SIG-M5 treated with dmso at 0.1 percent for 504 hours (cell line): ENCODE results near the gene TMEM132A.
"Not testable (repeated sequence)": the region's sequence is repeated elsewhere in the genome, so short reads cannot be mapped to it uniquely, and the experiment has no call there.

Experiments
- DNase-seq: peaks from one replicate; lab custom pipeline; 2025; ENCODE audit not compliant: unreplicated experiment; lab: John Stamatoyannopoulos, UW

The TMEM132A gene

DNA sequence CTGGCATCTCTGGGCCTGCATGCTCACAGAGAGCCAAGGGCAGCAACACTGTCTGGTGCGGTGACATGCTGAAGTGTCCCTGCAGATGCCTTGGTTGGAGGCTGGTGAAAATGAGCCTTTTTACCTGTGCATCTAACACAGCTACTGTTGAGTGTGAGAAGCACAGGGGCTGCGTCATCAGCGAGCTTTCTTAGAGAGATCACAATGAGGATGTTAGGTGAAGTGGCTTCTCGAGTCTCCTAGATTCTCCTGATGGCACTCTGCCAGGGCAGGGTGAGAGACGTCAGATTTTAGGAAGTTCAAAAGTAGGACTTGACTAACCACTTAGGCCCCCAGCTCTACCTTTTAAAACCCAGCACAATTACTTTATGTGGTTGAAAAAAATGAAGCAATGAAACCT is 31.3 kb downstream of the TMEM132A start:
- no peak for DNase-seq

DNA sequence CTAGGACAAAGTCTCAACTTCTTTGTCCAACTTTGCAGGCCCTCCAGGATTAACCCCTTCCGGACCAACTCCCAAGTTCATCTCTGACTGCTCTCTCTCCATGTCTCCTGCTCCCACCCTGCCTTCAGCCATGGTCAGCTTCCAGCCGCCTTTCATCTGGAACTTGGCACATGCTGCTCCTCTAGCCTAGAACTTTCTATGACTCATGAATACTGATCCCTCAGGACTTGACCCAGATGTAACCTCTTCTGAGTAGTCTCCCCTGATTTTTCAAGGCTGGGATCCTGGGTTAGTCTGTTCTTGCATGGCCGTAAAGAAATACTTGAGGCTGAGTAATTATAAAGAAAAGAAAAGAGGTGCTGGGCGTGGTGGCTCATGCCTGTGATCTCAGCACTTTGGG is 32.9 kb downstream of the TMEM132A start:
- no peak for DNase-seq

DNA sequence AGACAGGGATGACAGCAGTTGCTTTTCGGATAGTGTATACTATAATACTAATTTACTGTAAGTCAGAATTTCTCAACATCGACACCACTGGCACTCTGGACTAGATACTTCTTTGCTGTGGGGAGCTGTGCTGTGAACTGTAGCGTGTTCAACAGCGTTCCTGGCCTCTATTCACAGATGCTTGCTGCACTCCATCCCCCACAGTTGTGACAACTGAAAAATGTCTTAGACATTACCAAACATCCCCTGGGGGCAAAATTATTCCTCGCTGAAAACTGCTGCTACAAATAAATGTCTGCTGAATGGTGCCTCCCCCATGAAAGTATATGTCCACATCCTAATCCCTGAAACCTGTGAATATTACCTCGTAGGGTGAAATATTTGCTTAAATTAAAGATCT is 35.2 kb downstream of the TMEM132A start:
- no peak for DNase-seq

DNA sequence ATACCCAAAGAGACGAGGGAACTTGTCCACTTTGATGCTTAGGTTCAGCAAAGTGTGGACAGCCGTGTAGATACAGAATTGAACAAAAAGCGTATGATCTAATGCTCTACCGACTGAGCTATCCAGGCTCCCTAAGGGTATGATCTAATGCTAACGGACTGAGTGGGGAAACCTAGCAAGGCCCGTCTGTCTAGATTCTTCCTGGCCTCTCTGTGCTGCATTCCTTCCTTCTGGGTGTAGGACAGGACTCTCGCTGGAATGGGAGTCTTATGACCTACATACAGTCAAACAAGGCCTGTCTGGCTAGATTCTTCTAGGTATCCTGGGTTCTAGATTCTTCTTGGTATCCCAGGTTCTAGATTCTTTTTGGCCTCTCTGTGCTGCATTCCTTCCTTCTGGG is 36.1 kb downstream of the TMEM132A start:
- no peak for DNase-seq

DNA sequence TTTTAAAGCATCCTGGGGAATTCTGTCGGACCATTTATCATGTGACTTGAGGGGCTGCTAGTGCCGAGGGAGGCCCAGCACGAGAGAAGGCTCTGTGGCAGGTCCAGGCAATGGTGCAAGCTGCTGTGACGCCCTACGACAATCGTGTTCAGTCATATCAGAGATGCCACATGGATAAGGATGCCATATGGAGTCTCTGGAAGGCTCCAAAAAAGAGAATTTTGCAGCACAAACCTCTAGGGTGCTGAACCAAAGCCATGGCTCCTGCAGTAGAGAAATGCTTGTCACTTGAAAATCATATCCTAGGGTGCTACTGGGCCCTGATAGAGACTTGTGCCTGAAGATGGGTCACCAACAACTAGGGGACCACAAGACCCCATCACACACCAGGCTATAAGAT is 40.5 kb downstream of the TMEM132A start:
- no peak for DNase-seq

DNA sequence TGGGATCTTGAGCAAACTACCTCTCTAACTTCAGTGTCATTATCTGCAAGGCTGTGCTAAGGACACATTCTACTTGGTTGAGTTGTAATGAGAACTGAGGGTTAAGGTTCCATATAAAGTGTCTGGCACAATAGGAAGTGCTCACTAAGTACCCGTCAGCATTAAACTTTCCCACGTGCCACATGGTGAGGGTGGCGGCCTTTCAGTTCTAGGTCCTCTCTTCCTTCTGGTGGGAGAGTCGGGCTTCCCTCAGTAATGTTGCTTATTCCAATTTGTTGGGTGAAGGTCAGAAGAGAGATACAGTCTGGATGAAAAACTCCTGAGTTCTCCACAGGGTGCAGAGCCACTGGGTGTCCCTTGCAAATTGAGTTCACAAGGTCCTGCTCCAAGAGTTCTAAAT is 42.6 kb downstream of the TMEM132A start:
- DNase-seq = no peak

DNA sequence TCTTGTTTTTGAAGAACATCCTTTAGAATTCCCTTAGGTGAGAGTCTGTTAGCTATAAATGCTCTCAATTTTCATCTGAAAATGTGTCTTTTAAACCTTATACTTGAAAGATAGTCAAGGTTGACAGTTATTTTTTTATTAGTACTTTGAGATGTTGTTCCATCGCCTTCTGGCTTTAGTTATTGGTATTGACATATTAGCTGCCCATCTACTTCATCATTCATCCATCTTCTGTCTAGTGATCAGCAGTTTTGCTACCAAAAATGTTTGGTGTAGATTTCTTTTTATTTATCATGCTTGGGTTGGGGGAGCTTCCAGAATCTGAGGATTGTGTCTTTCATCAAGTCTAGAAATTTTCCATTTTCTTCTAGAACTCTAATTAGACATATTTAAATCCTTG is 44.0 kb downstream of the TMEM132A start:
- no peak for DNase-seq

DNA sequence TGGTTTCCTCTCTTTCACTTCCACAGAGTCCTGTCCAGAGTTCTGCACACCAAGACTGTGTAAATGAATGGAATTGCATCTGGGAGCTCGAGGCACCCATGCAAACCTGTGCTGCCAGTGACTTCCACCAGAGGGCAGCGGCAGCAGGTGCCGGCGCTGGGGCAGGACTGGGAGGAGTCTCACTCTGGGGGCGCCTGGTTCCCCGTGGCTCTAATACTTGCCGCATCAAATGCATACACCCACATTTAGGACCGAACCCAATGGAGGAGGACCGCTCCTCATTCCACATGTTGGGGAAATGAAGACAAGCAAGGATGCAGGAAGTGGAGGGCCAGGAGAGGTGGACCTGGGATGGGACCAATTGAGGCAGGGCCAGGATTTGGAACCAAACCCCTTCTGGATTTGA is 46.1 kb downstream of the TMEM132A start:
- peak; percentile 38 for DNase-seq

DNA sequence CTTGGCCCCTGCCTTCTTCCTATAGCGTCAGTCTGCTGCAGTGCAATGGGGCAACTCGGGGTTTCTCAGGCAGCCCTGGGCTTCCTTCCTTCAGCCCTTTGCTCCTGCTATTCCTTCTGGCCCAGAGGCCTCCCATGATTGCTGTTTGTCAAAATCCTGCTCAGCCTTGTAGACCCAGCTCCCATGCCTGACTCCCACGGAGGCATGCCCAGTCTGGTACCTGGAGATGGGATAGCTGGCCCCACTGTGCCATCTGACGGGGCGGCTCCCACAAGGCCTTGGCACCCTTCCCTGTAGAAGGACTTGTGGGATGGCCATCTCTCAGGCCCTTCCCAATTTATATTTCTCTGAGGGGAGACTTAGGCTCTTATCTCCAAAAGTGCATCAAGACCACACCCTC is 46.6 kb downstream of the TMEM132A start:
- DNase-seq = no peak

DNA sequence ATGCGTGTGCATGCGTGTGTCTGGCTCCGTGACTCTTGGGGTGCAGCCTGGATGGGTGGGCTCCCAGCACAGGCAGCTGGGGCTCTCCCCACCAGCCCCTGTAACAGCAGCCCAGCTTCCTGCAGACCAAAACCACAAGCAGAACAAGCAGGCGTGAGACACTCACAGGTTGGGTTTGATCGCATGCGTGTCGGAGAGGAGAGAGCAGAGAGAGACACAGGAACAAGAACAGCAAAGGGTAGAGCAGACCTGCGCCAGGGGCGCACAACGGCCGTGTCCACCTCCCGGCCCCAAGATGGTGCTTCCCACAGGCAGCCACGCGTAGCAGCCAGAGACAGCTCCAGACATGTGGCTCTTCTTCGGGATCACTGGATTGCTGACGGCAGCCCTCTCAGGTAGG is 47.3 kb downstream of the TMEM132A start, which contains the start of gene CD6:
Gene CD6, plus strand, starts transcription at position 161 of the 400 bp plus-strand sequence. Its CDS starts 186 bp downstream, at position 347.
- DNase-seq = no peak

DNA sequence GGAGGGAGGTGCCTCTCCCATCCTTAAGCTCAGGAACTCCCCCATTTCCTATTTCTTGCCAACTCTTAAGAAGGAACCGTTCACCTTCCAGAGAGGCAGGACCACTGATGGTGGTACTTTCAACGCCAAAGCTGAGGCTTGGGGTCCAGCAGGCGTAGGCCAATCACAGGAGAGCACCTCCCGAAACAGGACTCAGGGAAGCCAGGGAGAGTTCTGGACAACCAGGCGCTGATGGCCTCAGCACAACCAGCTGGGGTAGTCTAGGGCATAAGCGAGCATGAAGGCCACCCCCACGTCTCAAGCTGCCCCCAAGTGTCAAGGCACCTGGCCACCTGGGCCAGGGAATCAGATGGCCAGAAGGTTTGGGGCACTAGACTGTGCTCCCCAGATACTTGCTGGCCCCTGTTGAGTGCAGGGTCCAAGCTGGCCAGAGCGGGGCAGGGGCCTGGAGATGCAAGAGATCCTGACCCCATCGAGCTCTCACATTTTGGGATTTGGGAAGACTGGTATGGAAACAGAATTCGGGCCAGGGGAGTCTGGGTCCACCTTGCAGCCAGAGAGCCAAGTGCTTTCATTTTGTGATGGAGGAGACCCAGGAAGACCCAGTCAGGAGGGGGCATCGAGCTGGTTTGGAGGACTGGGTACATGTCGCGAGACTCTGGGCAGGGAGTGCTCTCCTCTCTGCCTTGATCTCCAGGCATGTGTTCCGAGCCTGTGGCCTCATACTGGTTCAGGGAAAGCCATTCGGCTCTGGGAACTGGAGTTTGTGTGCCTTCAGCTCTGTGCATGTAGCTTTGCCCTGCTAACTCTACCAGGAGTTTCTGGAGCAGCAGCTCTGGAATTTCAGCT is 48.1 kb downstream of the TMEM132A start:
- DNase-seq = no peak

DNA sequence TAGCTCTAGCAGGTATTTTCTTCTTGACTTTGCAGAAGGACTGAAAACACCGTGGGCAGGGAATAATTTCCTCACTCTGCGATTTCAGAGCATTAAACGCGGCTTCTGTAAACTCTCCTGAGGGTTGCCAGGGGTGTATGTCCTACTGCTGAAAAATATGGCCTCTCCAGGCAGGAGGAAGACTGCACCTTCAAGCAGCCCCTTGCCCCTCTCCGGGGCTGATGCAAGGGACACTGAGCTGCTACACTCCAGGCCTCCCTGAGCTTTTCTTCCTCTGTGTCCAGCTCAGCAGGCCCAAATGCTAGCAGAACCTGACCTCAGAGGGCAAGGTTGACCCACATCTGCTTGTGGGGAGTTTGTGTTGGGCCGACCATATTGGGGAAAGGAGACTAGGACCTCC is 49.4 kb downstream of the TMEM132A start:
- DNase-seq = no peak

DNA sequence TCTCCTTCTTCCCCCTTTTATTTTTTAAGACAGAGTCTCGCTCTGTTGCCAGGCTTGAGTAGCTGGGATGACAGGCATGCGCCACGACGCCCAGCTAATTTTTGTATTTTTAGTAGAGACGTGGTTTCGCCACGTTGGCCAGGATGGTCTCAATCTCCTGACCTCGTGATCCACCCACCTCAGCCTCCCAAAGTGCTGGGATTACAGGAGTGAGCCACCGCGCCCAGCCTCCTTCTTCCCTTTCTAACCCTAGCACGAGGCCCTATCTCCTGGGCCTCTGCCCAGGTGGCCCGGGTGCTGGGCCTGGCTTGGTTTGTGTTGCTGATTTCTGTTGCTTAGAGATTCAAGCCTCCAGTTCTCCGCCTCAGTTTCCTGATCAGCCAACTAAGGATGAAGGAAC is 50.1 kb downstream of the TMEM132A start:
- DNase-seq = not testable (repeated sequence)

DNA sequence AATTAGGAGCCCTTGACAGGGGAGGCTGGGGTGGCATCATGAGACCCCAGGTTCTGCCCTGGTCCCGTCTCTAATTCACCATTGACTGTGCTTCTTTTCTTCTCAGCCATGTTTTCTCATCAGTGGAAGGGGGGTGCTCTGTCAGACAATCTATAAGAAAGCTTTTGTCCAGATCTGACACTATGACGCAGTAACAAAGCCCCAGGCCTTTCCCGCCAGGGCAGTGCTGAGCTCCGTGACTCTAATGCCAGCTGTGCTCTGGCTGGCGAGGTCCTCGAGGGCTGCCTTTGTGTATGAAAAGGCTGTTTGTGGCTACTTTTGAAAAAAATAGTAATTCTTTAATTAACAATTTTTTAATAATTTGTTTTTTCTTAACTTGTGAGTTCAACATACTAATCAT is 50.5 kb downstream of the TMEM132A start:
- DNase-seq = no peak

DNA sequence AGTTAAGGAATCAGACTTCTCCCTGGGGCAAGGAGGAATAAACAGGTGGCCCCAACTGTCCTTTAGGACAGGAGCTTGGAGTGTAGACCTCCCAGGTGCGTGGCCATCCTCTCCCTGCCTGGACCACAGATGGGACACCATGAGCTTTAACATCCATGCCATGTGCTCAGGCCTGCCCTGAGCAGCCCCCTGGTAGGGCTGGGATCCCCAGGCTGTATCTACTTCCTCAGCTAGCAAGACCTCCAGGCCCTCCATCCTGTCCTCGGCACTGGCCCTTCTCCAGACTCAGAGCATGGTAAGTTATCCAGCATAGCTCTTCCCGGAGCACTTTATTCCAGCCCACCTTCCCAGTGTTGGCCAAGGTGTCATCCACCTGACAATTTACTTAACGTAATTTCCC is 53.0 kb downstream of the TMEM132A start:
- no peak for DNase-seq

DNA sequence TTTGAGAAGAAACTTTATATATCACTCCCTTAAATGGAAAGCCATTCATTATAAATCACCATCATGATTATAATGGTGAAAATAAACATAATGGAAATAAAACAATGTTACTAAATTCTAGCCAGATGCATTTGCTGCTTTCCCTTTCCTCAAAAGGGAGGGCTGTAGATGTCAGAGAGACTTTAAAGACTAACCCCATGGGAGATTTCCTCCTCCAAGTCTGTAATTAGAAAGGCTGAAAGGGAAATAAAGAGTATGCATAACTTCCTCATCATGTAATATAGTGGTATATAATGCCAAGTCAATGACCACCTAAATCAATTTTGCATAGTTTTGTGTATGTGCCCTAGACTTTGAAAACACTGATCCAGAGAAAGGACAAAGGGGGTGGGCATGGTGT is 53.6 kb downstream of the TMEM132A start:
- DNase-seq = no peak

DNA sequence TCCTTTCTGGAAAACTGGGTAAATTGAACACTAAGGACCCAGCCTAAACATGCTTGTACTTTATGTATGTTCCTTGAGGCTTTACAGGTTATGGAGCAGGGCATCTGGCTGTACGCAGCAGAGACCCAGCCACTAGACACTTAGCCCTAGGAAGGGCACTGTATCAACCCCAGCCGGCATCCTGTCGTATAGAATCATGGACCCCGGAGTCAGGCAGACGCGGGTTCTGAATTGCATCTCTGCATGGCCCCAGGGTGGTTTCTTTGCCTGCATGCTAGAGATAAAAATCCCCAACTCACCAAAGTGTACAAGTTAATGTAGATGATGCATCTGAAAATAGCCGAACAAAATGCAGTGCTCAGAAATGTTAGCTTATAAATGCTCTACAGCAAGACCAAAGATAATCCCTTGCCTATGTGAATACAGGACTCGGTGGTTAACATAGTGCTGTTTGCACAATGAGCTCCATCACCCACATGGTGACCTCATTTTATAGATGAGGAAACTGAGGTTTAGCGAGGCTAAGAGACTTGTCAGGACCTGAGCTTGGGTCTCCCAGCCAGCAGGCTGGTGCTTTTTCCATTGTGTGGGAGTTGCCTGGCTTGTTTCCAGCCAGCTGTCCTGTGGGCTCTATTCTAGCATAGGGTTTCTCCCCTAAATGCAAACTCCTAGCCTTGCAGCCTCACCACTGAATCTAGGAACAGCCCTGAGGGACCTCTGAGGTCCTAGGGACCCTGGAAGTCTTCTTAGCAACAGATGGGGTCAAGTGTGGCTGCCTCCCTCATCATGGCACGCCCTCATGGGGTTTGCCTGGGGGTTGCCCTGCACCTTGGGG is 54.5 kb downstream of the TMEM132A start:
- peak; percentile 58 for DNase-seq

DNA sequence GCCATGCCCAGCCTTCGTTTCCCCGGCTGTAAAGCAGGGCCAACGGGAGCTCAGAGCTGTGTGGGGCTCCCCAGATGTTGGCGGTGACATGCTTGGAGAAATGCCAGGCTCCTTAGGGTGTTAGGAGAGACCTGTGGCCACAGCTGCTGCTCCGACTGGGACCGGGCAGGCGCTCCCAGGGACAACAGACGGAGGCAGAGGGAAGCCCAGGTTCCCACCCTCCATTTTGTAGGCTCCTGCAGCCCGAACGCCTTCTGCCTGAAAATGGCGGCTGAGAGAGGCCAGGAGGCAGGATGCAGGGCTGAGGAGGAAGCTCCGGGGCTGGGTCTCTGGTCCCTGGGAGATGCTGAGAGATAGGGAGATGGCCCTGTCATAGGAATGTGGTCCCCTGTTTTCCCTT is 57.3 kb downstream of the TMEM132A start:
- DNase-seq = no peak

DNA sequence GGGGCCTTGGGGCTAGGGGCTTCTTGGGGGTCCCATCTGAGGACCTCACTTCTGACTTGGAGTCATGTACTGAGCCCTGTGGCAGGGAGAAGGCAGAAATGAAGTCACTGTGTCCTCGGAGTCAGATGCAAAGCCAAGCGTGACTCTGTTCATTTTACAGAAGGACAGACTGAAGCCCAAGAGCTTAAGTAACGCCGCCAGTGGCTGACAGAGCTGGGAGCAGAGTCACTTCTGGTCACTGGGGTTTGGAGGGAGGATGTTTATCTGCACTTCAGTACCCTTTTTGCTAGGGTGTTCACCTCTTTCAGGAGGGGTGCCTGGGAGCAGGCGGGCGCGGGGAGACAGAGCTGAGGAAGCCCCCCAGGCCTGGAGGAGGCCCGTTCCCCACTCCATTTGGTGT is 57.9 kb downstream of the TMEM132A start:
- DNase-seq = no peak

DNA sequence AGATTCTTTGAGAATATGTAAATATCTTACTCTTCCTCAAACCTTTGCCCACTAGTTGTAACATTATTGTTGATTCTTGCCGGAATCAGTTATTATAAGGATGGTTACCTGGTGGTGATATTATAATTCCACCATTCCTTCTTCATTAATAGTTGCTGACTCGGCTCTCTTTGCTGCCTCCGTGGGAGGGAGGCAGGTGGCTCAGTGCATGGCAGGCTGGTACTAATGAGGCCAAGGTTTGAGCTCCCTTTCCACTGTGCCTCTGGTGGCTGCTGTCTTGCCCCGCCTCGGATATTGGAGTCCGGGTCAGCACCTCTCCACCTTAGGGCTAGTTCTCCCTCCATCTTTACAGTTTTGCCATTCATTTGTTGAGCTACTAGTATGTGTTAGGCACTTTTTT is 59.9 kb downstream of the TMEM132A start:
- DNase-seq = no peak

DNA sequence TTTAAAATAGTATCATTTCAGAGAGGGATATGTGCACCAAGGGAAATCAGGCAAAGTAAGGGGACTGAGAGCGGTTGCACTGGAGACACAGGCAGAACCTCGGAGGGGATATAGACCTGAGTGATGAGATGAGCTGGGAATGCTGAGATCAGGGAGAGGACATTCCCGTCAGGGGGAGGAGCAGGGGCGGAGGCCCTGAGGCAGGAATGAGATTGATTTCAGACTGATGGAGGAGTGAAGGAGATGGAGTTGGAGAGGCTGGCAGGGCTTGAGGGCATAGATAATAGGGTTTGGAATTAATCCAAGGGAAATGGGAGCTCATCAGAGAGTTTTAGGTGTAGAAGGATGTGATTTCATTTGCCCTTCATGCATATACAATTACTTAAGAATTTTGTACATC is 60.4 kb downstream of the TMEM132A start:
- no peak for DNase-seq

DNA sequence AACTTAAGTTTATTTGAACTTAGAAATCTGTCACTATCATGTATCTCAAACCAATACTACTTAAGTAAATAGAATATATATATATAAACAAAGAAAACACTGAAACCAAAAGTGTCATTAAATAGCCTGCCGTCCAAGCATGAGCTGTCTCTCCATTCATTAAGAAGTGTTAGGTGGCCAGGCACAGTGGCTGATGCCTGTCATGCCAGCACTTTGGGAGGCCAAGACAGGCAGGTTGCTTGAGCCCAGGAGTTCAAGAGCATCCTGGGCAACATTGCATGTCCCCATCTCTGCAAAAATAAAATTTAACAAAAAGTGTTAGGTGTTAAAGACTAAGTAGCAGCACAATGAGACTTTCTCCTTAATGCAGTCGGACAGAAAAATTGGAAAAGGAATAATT is 61.2 kb downstream of the TMEM132A start:
- DNase-seq = no peak
